ENCODE results near the gene LHX1. TPM values are rescaled to one million over a fixed set of nuclear protein-coding genes. Genes with fewer than 3 reads are reported as not detected.

The LHX1 gene
- polyA plus RNA-seq, 1 donor from 2014 or later, result 2.5 TPM

DNA sequence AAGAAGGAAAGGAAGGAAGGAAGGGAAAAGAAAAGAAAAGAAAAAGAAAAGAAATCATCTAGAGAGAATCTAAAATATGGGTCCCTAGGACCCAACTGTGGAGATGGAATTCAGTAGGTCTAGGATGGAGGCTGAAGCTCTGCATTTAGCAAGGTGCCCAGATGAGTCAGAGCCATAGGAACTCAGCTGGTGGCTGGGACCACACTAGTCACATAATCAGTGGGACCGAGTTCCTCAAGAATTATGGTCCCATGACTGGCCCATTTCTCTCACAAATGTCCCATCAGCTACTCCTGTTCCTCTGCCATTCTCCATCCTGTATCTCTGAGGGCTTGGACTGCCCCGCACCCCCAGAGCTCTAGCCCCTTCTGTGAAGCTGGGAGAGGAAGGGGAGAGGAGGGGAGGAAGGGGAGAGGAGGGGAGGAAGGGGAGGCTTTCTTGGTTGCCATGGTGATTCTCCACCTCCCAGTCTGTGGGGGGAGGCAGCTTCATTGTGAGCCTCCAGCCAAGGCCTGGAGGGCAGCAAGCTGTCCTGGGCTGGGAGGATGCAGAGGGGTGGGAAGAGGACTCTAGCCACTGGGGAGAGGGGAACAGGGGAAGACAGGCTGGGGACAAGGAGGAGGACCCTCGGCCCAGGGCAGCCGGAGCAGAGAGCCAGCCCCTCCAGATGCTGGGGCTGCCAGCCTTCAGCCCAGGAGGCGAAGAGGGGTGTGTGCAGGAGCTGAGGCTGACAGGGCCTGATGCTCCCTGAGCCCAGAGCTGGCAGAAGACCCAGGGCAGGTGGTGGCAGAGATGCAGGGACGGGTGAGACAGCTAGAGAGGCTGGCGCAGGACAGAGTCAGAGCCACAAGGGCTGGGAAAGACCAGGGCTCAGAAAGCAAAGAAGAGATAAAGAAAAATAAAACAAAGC, 37.8 kb upstream of the LHX1 start:
- TF ChIP-seq EZH2 (IDR thresholded peaks at IDR 0.05; ENCODE audit: borderline replicate concordance, insufficient read depth, low read length, poor library complexity, severe bottlenecking) (no peak), RAD21 (conservative IDR thresholded peaks at IDR 0.05) (no peak), EP300 (conservative IDR thresholded peaks at IDR 0.05; ENCODE audit: poor library complexity, severe bottlenecking) (no peak), TAF1 (IDR thresholded peaks at IDR 0.05; ENCODE audit: low read depth) (no peak)
- TF ChIP-seq, protein P1, sequence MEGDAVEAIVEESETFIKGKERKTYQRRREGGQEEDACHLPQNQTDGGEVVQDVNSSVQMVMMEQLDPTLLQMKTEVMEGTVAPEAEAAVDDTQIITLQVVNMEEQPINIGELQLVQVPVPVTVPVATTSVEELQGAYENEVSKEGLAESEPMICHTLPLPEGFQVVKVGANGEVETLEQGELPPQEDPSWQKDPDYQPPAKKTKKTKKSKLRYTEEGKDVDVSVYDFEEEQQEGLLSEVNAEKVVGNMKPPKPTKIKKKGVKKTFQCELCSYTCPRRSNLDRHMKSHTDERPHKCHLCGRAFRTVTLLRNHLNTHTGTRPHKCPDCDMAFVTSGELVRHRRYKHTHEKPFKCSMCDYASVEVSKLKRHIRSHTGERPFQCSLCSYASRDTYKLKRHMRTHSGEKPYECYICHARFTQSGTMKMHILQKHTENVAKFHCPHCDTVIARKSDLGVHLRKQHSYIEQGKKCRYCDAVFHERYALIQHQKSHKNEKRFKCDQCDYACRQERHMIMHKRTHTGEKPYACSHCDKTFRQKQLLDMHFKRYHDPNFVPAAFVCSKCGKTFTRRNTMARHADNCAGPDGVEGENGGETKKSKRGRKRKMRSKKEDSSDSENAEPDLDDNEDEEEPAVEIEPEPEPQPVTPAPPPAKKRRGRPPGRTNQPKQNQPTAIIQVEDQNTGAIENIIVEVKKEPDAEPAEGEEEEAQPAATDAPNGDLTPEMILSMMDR (IDR thresholded peaks at IDR 0.05; ENCODE audit: poor library complexity, severe bottlenecking), result no peak
- no peaks in the 10 kb centered on the region for H3K27me3 ChIP-seq (ENCODE audit: insufficient read depth, low read depth, low read length)
- H3K4me3 ChIP-seq (ENCODE audit: low read length), result no peak overlapping the region
- no peaks in the 10 kb centered on the region for H3K9me3 ChIP-seq (ENCODE audit: low read length)
- H3K4me2 ChIP-seq (ENCODE audit: low read length), result no peak overlapping the region
- no peak overlapping the region for H3K27ac ChIP-seq (ENCODE audit: low read length)
- no peaks in the 10 kb centered on the region for H3K79me2 ChIP-seq (replicated peaks; ENCODE audit: insufficient read depth, low read length)
- H3K9me2 ChIP-seq (ENCODE audit: insufficient read depth, low read length), result no peaks in the 10 kb centered on the region
- H3K9ac ChIP-seq (ENCODE audit: low read length), result no peak overlapping the region
- no peaks in the 10 kb centered on the region for H3K36me3 ChIP-seq (ENCODE audit: insufficient read depth, low read length)
- no peaks in the 10 kb centered on the region for H4K20me1 ChIP-seq (ENCODE audit: insufficient read depth)
- H2AFZ ChIP-seq (ENCODE audit: low read depth, low read length), result no peak overlapping the region
- H3F3A ChIP-seq (ENCODE audit: insufficient read depth, low read length, poor library complexity, severe bottlenecking), result no peaks in the 10 kb centered on the region

DNA sequence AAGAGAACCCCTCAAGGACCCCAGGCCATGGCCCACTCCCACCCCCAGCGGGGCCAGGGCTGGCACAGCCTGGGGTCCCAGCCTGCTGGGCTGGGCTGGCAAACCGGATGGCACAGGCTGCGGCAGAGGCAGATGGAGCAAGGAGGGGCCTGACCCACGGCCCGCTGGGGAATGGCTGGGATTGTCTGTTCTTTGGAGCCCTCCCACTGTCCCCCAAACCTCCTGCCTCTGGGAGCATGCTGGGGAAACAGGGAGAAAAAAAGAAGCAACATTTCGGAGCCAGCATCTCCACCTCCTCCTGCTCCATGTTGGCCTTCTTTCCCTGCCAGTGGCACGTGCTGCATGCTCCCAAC, 37.1 kb upstream of the LHX1 start:
- TF ChIP-seq RAD21 (conservative IDR thresholded peaks at IDR 0.05), result no peak
- no peak overlapping the region for H3K4me2 ChIP-seq (ENCODE audit: low read length)
- H3F3A ChIP-seq (ENCODE audit: insufficient read depth, low read length, poor library complexity, severe bottlenecking), result no peaks in the 10 kb centered on the region
- no peak overlapping the region for H3K9ac ChIP-seq (ENCODE audit: low read length)
- H3K9me3 ChIP-seq (ENCODE audit: low read length), result no peaks in the 10 kb centered on the region
- H3K27ac ChIP-seq (ENCODE audit: low read length), result no peak overlapping the region
- H3K79me2 ChIP-seq (replicated peaks; ENCODE audit: insufficient read depth, low read length), result no peaks in the 10 kb centered on the region
- no peak overlapping the region for H3K4me3 ChIP-seq (ENCODE audit: low read length)
- H3K9me2 ChIP-seq (ENCODE audit: insufficient read depth, low read length), result no peaks in the 10 kb centered on the region
- no peaks in the 10 kb centered on the region for H3K36me3 ChIP-seq (ENCODE audit: insufficient read depth, low read length)
- no peak overlapping the region for H2AFZ ChIP-seq (ENCODE audit: low read depth, low read length)
- H4K20me1 ChIP-seq (ENCODE audit: insufficient read depth), result no peaks in the 10 kb centered on the region
- no peaks in the 10 kb centered on the region for H3K27me3 ChIP-seq (ENCODE audit: insufficient read depth, low read depth, low read length)

DNA sequence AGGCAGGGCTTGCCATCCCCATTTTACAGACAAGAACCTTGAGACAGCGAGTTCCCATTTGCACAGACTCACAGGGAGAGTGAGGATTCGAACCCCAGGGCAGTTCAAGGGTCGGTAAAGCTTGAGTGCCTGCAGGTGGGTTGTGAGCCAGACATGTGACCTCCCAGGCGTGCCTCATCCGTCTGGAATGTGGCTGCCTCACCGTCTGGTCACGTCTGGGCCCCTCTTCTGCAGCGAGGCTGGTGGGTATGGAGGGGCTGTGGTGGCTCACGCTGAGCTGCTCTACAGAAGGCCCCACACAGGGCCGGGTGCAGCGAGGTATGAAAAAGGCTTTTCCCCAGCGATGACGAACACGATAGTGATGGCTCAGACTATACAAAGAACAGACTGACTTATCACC, 35.8 kb upstream of the LHX1 start:
- H3F3A ChIP-seq (ENCODE audit: insufficient read depth, low read length, poor library complexity, severe bottlenecking), result no peaks in the 10 kb centered on the region
- no peak overlapping the region for H3K4me3 ChIP-seq (ENCODE audit: low read length)
- H3K27me3 ChIP-seq (ENCODE audit: insufficient read depth, low read depth, low read length), result no peaks in the 10 kb centered on the region
- no peak overlapping the region for H2AFZ ChIP-seq (ENCODE audit: low read depth, low read length)
- no peaks in the 10 kb centered on the region for H4K20me1 ChIP-seq (ENCODE audit: insufficient read depth)
- no peaks in the 10 kb centered on the region for H3K9me2 ChIP-seq (ENCODE audit: insufficient read depth, low read length)
- no peak overlapping the region for H3K27ac ChIP-seq (ENCODE audit: low read length)
- H3K9me3 ChIP-seq (ENCODE audit: low read length), result no peaks in the 10 kb centered on the region
- no peaks in the 10 kb centered on the region for H3K79me2 ChIP-seq (replicated peaks; ENCODE audit: insufficient read depth, low read length)
- no peak overlapping the region for H3K9ac ChIP-seq (ENCODE audit: low read length)
- no peak overlapping the region for H3K4me2 ChIP-seq (ENCODE audit: low read length)
- TF ChIP-seq, protein P1 (IDR thresholded peaks at IDR 0.05; ENCODE audit: poor library complexity, severe bottlenecking), result no peak
- TF ChIP-seq EZH2 (IDR thresholded peaks at IDR 0.05; ENCODE audit: borderline replicate concordance, insufficient read depth, low read length, poor library complexity, severe bottlenecking) (no peak), POLR2AphosphoS5 (IDR thresholded peaks at IDR 0.05) (no peak), RAD21 (conservative IDR thresholded peaks at IDR 0.05) (no peak)
- H3K36me3 ChIP-seq (ENCODE audit: insufficient read depth, low read length), result no peaks in the 10 kb centered on the region
